H1 (cell line): ENCODE measurements around the gene MIB2. TPM values are rescaled to one million over a fixed set of nuclear protein-coding genes. Genes with fewer than 3 reads are reported as not detected.

Source experiments
- CBX5 ChIP-seq: fragments of 300-800, 300-1000 bp; sonication (generic); IDR thresholded peaks from 2 replicates; pipeline ENCODE4 v1.7.1; 2016; ENCODE audit warnings: antibody characterized with exemption, low read length, low read depth
- GABPA ChIP-seq: IDR thresholded peaks from 2 replicates; pipeline ENCODE4 v1.6.1; 2011; ENCODE audit warnings: mild to moderate bottlenecking, low read length, moderate library complexity, borderline replicate concordance; ENCODE audit not compliant: insufficient read depth
- GTF2F1 ChIP-seq: IDR thresholded peaks from 2 replicates; pipeline ENCODE4 v1.6.1; 2012; ENCODE audit warnings: low read depth, low read length, improper control_type of control experiment, borderline replicate concordance
- TAF7 ChIP-seq: optimal IDR thresholded peaks from 2 replicates; pipeline ENCODE3; 2011; ENCODE audit warnings: low read depth, mild to moderate bottlenecking, inconsistent platforms, low read length, moderate library complexity, borderline replicate concordance
- TEAD4 ChIP-seq: IDR thresholded peaks from 2 replicates; pipeline ENCODE4 v1.6.1; 2012; ENCODE audit warnings: low read depth, low read length, inconsistent platforms, mixed read lengths
- polyA plus RNA-seq, 7 experiments: library from polyadenylated mRNA; depleted of rRNA in 3 of 7; stranded (reverse) in 5 of 7; unstranded in 2 of 7; fragments of >200 nt in 5 of 7; fragments of 200-250 nt in 2 of 7; gene quantifications; 1 replicate in 5 of 7; 2 replicates in 1 of 7; 4 replicates in 1 of 7; pipeline versions ENCODE4 v1.2.1 to v1.2.3, GENCODE V29; 2011 to 2013; ENCODE audit warnings: missing spikeins in 2 of 7, mixed read lengths in 2 of 7
- total RNA-seq: library from RNA; stranded (reverse); fragmentation: NEBNext Ultra II Directional; extraction: Animal tissue kit (Norgen Biotek cat#: 25700); gene quantifications from 2 replicates; pipeline ENCODE4 v1.2.1, GENCODE V29; 2021

Gene MIB2
- total and polyA plus RNA-seq, 2 of the 8 experiments (the other 6 are each of a cell fraction or from before 2014, with no cell fraction given) = 32.5 to 60.0 TPM

GRCh38 chr1:1593834-1594601 lies 21.3 kb upstream of the MIB2 start (continued):
- TF ChIP-seq TAF7 = no peak
- no peak for TF ChIP-seq GTF2F1
- no peak for TF ChIP-seq CBX5
- no peak for TF ChIP-seq TEAD4
- TF ChIP-seq GABPA = no peak
